Small intestine (tissue), 7 donors: ENCODE data around the gene LMO2. TPM values are rescaled to one million over a fixed set of nuclear protein-coding genes. Genes with fewer than 3 reads are reported as not detected.
"Not testable (repeated sequence)": the region's sequence is repeated elsewhere in the genome, so short reads cannot be mapped to it uniquely, and the experiment has no call there.

Source experiments
- DNase-seq, 2 donors: peaks; one replicate each; pipeline versions ENCODE4 v3.0.0 to v3.0.0-alpha.2; 2013
- FAIRE-seq: peaks from 2 replicates; lab custom pipeline; 2012; peaks lifted over from hg19 to GRCh38; lab: Jason Lieb, UNC
- H3K27ac ChIP-seq, 3 donors: one replicate each; pipeline ENCODE4 v1.5.1; 2013; ENCODE audit warnings: low read length in 2 of 3, mild to moderate bottlenecking in 2 of 3, control low read depth in 1 of 3, inconsistent platforms in 1 of 3, low read depth in 1 of 3, moderate library complexity in 1 of 3
- H3K27me3 ChIP-seq, 3 donors: one replicate each; pipeline ENCODE4 v1.6.1; 2013; ENCODE audit warnings: low read length in 3 of 3, inconsistent platforms in 1 of 3; ENCODE audit not compliant: control insufficient read depth in 3 of 3, insufficient read depth in 3 of 3
- H3K36me3 ChIP-seq, 3 donors: one replicate each; pipeline ENCODE4 v1.6.1; 2013; ENCODE audit warnings: low read length in 3 of 3, inconsistent platforms in 1 of 3, low read depth in 1 of 3, mild to moderate bottlenecking in 1 of 3, moderate library complexity in 1 of 3; ENCODE audit not compliant: control insufficient read depth in 3 of 3, insufficient read depth in 2 of 3
- H3K4me1 ChIP-seq, 3 donors: one replicate each; pipeline ENCODE4 v1.6.1; 2013; ENCODE audit warnings: low read length in 2 of 3, inconsistent platforms in 1 of 3, low read depth in 1 of 3, mild to moderate bottlenecking in 1 of 3, moderate library complexity in 1 of 3; ENCODE audit not compliant: control insufficient read depth in 3 of 3, insufficient read depth in 2 of 3
- H3K4me3 ChIP-seq, 3 donors: one replicate each; pipeline ENCODE4 v1.5.1; 2013; ENCODE audit warnings: low read length in 3 of 3, control low read depth in 1 of 3, inconsistent platforms in 1 of 3, low read depth in 1 of 3, mild to moderate bottlenecking in 1 of 3, moderate library complexity in 1 of 3
- H3K9me3 ChIP-seq, 2 donors: one replicate each; pipeline ENCODE4 v1.6.1; 2013; ENCODE audit warnings: low read depth in 1 of 2, low read length in 1 of 2; ENCODE audit not compliant: control insufficient read depth in 2 of 2, insufficient read depth in 1 of 2
- WGBS, 3 donors: extraction: QIAGEN DNeasy Blood & Tissue Kit; methylation state at CpG; one replicate each; pipeline ENCODE4 v1.1.7; 2013; 5-methylcytosine and 5-hydroxymethylcytosine counted together
- polyA plus RNA-seq, 4 donors: library from polyadenylated mRNA; stranded (reverse) in 3 of 4; unstranded in 1 of 4; fragments of 200-250 nt in 3 of 4; fragments of 120-200 nt in 1 of 4; gene quantifications; one replicate each; pipeline versions ENCODE4 v1.2.1 to v1.2.3, GENCODE V29; 2013
- donor health status: healthy with polysubstance abuse.
- donor health status: control.
- donor health status: control.
- donor health status: Bipolar disorder and iron deficiency.
- donor health status: healthy.

LMO2 gene
- polyA plus RNA-seq, 4 donors = 2.5 to 27.5 (median 8.8) TPM

GRCh38 chr11:33857933-33858371 lies 33.9 kb downstream of the LMO2 start:
- Histone ChIP-seq H3K27me3 (peaks cover 0 to 41% (median 6%) of the 10 kb centered on the region in 3 donors), H3K9me3 (no peaks in the 10 kb centered on the region), H3K27ac (no peak overlapping the region), H3K4me1 (no peaks in the 10 kb centered on the region), H3K4me3 (no peak overlapping the region), H3K36me3 (peaks cover 0 to 3% (median 0%) of the 10 kb centered on the region in 3 donors)
- DNase-seq (peak; percentile 59 to 81), FAIRE-seq (no peak)
- 1 to 3% (median 3%) methylated on average over 10 of the region's 10 CpGs for WGBS, 3 donors

GRCh38 chr11:33855500-33855899 lies 36.4 kb downstream of the LMO2 start:
- FAIRE-seq (no peak), DNase-seq (no peak)
- H3K9me3 ChIP-seq = no peaks in the 10 kb centered on the region
- H3K27me3 ChIP-seq = peaks cover 0 to 27% (median 6%) of the 10 kb centered on the region in 3 donors
- peaks cover 0 to 3% (median 0%) of the 10 kb centered on the region in 3 donors for H3K36me3 ChIP-seq
- 41 to 61% (median 41%) methylated on average over 2 of the region's 2 CpGs for WGBS, 3 donors
- no peak overlapping the region for H3K4me3 ChIP-seq
- H3K4me1 ChIP-seq = no peaks in the 10 kb centered on the region
- H3K27ac ChIP-seq = no peak overlapping the region

GRCh38 chr11:33848717-33849390 lies 43.0 kb downstream of the LMO2 start:
- DNase-seq (no peak), FAIRE-seq (no peak)
- Histone ChIP-seq H3K27ac (no peak overlapping the region), H3K36me3 (no peaks in the 10 kb centered on the region), H3K27me3 (peaks cover 0 to 21% (median 0%) of the 10 kb centered on the region in 3 donors), H3K4me1 (no peaks in the 10 kb centered on the region), H3K4me3 (no peak overlapping the region), H3K9me3 (no peaks in the 10 kb centered on the region)
- 77 to 80% (median 77%) methylated on average over 6 of the region's 6 CpGs for WGBS, 3 donors

DNA sequence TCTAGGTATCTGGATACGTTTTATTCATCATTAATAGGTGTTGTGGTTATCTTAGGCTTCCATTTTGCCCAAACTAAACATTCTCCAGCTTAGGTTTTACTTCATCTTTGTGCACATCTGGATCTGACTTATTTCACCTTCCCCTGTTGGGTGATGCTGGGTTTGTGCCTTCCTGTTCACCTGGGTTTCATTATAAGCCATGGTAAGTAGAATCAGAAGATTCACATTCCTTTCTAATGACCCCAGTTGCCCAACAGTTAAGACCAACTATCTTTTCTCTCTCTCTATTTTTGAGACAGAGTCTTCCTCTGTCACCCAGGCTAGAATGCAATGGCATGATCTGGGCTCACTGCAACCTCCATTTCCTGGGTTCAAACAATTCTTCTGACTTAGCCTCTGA lies 44.6 kb downstream of the LMO2 start:
- no peak for FAIRE-seq
- Histone ChIP-seq H3K4me1 (no peaks in the 10 kb centered on the region), H3K4me3 (no peak overlapping the region), H3K27me3 (peaks cover 0 to 15% (median 0%) of the 10 kb centered on the region in 3 donors), H3K36me3 (no peaks in the 10 kb centered on the region), H3K9me3 (no peaks in the 10 kb centered on the region), H3K27ac (no peak overlapping the region)
- no peak for DNase-seq
- 70 to 74% (median 72%) methylated on average over 1 of the region's 1 CpG for WGBS, 3 donors

DNA sequence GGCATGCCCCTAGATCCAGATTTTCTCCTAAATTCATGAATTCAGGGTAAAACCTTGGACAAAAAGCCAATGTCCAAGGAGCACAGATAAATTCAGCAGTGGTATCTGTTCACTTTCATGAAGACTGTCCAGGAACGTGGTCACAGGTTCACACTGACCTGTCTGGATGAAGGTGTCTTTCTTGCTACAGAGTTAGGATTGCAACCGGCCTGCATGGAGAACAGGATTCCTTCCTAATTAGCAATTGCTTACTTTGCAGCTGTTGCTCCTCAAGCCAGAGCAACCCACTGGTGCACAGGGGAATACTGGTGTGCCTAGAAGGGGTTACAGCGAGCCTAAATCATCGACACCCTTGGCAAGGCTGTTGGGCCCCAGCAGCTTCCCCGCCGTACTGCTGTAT lies 47.6 kb downstream of the LMO2 start:
- Histone ChIP-seq H3K9me3 (no peaks in the 10 kb centered on the region), H3K27me3 (peaks cover 0 to 25% (median 2%) of the 10 kb centered on the region in 3 donors), H3K27ac (no peak overlapping the region), H3K4me3 (no peak overlapping the region), H3K4me1 (no peaks in the 10 kb centered on the region), H3K36me3 (no peaks in the 10 kb centered on the region)
- WGBS, 3 donors = 88 to 90% (median 89%) methylated on average over 6 of the region's 6 CpGs
- no peak for DNase-seq
- no peak for FAIRE-seq

- Histone ChIP-seq H3K36me3 (no peaks in the 10 kb centered on the region), H3K4me1 (no peaks in the 10 kb centered on the region), H3K27me3 (peaks cover 0 to 22% (median 2%) of the 10 kb centered on the region in 3 donors), H3K27ac (no peak overlapping the region), H3K9me3 (no peaks in the 10 kb centered on the region), H3K4me3 (no peak overlapping the region)
- FAIRE-seq = no peak
- WGBS, 3 donors = 73 to 80% (median 73%) methylated on average over 4 of the region's 4 CpGs
- no peak for DNase-seq
Observed at GRCh38 chr11:33843018-33843417, 48.9 kb downstream of the LMO2 start.

DNA sequence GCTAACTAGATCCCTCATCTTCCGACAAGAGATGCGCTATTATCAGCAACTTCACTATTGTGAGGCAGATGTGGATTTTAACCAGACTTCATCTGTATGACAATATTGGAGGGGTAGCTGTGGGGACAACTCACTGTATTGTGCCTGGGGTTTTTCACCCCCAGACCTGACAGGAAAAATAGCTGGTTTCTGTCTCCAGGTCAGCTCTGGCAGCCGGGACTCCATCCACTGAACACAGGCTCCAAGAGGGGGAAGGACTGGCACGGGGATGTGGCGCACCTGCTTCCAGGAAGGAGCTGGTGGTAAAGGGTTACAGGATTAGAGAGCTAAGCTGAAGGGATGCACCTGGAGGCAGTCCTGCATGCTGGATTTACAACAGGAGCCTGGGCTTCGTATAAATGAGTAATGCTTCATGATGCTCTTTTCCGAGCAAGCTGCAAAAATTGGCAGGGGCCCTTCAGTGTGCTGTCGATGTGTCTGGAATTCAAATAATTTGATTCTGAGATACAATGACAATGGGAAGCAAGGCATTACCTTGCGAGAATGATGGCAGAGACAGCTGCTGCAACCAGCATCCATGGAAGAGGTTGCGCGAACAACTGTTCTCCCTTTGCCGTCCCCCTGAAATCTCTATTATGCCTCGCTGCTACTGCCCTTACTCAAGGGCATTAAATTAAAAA lies 49.5 kb downstream of the LMO2 start:
- H3K27me3 ChIP-seq = peaks cover 0 to 19% (median 2%) of the 10 kb centered on the region in 3 donors
- no peaks in the 10 kb centered on the region for H3K36me3 ChIP-seq
- no peak overlapping the region for H3K27ac ChIP-seq
- WGBS, 3 donors = 70 to 73% (median 72%) methylated on average over 13 of the region's 13 CpGs
- H3K4me3 ChIP-seq = no peak overlapping the region
- H3K4me1 ChIP-seq = no peaks in the 10 kb centered on the region
- H3K9me3 ChIP-seq = no peaks in the 10 kb centered on the region
- DNase-seq (no peak), FAIRE-seq (no peak)

GRCh38 chr11:33838234-33838633 lies 53.6 kb downstream of the LMO2 start:
- not testable (repeated sequence) for H3K4me1 ChIP-seq, H3K36me3 ChIP-seq, H3K4me3 ChIP-seq, H3K27ac ChIP-seq, FAIRE-seq, DNase-seq, H3K9me3 ChIP-seq
- whole genome bisulfite sequencing, 3 donors = 39 to 59% (median 44%) methylated on average over 2 to 3 of the region's 3 CpGs
- peaks cover 0 to 13% (median 2%) of the 10 kb centered on the region in 3 donors for H3K27me3 ChIP-seq
